ENCODE results near the gene ARL6.

The ARL6 gene

GRCh38 chr3:97848779-97849178, 84.2 kb downstream of the ARL6 start:
- TF ChIP-seq, protein P1, sequence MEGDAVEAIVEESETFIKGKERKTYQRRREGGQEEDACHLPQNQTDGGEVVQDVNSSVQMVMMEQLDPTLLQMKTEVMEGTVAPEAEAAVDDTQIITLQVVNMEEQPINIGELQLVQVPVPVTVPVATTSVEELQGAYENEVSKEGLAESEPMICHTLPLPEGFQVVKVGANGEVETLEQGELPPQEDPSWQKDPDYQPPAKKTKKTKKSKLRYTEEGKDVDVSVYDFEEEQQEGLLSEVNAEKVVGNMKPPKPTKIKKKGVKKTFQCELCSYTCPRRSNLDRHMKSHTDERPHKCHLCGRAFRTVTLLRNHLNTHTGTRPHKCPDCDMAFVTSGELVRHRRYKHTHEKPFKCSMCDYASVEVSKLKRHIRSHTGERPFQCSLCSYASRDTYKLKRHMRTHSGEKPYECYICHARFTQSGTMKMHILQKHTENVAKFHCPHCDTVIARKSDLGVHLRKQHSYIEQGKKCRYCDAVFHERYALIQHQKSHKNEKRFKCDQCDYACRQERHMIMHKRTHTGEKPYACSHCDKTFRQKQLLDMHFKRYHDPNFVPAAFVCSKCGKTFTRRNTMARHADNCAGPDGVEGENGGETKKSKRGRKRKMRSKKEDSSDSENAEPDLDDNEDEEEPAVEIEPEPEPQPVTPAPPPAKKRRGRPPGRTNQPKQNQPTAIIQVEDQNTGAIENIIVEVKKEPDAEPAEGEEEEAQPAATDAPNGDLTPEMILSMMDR (conservative IDR thresholded peaks at IDR 0.05): no peak
- TF ChIP-seq ZFX (IDR thresholded peaks at IDR 0.05): no peak
- H3K27ac ChIP-seq: no peak overlapping the region
